HTERT RPE-1 (cell line): ENCODE data around the gene CHERP.
"Not testable (repeated sequence)": the region's sequence is repeated elsewhere in the genome, so short reads cannot be mapped to it uniquely, and the experiment has no call there.

Experiments used
- in situ Hi-C: fragments of 300-500 bp; cut with MboI; formaldehyde crosslinking; loops from 4 replicates; pipeline ENCODE4 v1.14.3; 2020; ENCODE audit warnings: low sequenced_read_pairs

Gene CHERP

DNA sequence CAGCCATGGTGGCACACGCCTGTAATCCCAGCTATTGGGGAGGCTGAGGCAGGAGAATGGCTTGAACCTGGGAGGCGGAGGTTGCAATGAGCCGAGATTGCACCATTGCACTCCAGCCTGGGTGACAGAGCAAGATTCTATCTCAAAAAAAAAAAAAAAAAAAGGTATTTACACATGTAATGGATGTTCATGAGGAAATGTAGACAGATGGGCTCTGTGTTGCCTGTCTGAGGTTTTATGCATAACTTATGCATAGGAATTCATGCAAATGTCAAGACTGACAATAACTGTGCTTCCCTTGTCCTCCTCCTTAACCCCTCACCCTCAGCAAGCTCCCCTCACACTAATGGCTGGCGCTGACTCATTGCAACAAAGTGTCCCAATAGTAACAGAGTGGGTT is 55.8 kb downstream of the CHERP start:
- in situ Hi-C loops = not testable (repeated sequence)

DNA sequence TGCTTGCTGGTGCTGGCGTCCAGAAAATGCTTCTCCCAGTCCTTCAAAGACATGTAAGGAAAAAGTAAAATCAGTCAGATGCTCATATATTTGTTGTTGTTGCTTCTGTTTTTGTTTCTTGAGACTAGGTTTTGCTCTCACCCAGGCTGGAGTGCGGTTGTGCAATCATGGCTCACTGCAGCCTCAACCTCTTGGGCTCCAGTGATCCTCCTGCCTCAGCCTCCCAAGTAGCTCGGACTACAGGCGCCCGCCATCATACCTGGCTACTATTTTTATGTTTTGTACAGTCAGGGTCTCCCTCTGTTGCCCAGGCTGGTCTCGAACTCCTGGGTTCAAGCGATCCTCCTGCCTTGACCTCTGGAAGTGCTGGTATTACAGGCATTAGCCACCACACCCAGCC is 59.5 kb downstream of the CHERP start:
- in situ Hi-C loops = no loop called here

DNA sequence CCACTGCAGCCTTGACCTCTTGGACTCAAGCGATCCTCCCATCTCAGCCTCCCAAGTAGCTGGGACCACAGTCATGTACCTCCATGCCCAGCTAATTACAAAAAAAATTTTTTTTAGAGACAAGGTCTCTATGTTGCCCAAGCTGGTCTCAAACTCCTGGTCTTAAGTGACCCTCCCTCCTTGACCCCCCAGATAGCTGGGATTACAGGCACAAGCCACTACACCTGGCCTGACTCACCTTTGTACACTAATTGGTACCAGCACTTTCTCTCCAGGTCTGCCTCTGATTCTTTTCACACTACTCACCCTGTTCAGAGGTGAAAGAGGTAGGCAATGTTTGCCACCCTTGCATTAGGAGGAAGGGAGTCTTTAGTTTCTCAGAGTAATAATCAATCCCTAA is 64.9 kb downstream of the CHERP start:
- in situ Hi-C loops = no loop called here

DNA sequence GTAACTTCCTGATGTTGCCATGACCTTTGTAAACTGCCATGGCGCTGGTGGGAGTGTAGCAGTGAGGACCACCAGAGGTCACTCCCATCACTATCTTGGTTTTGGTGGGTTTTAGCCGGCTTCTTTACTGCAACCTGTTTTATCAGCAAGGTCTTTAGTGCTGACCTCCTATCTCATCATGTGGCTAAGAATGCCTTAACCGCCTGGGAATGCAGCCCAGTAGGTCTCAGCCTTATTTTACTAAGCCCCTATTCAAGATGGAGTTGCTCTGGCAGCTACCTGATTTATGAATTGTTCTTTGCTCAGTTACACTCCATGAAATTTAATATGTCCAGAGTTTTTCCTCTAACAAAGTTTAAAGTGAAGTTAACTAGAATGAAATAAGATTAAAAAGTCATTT is 65.8 kb downstream of the CHERP start:
- in situ Hi-C loops = no loop called here

DNA sequence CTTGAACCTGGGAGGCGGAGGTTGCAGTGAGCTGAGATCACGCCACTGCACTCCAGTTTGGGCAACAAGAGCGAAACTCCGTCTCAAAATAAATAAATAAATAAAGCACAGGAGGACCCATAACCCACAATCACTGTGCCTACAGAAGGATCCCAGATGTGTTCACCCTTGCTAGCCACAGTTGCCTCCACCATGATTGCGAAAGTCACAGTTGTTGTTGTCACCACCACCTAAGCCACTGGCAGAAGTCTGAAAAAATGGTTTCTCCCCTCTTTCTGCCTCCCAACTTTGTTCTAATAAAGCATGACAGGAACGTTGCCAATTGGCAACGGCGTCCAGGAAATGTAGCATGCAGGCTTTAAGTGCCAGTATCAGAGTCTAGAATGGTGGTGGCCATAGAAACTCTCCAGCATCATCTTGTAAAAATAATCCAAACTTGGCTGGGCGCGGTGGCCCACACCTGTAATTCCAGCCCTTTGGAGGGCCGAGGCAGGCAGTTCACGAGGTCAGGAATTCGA is 68.3 kb downstream of the CHERP start:
- in situ Hi-C loops = no loop called here

DNA sequence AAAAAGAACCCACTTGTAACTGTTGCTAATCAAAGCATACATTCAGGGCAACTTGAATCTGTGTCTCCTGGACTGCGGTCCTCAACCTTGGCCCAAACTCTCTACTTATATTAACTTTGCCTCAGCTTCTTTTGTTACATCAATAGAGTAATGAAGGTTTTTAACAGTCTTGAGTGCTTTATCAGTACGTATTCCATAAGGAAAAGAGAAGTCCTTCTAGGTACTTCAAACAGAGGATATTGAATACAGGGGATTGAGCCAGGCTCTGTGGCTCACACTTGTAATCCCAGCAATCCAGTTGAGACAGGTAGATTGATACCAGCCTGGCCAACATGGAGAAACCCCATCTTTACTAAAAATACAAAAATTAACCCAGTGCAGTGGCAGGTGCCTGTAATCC is 69.2 kb downstream of the CHERP start:
- in situ Hi-C loops = no loop called here

DNA sequence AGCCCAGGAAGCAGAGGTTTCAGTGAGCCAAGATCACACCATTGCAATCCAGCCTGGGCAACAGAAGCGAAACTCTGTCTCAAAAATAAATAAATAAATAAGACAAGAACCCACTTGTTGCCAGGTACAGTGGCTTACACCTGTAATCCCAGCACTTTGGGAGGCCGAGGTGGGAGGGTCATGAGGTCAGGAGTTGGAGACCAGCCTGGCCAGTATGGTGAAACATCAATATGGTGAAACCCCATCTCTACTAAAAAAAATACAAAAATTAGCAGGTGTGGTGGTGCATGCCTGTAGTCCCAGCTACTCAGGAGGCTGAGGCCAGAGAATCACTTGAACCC is 69.7 kb downstream of the CHERP start:
- in situ Hi-C loops = not testable (repeated sequence)

DNA sequence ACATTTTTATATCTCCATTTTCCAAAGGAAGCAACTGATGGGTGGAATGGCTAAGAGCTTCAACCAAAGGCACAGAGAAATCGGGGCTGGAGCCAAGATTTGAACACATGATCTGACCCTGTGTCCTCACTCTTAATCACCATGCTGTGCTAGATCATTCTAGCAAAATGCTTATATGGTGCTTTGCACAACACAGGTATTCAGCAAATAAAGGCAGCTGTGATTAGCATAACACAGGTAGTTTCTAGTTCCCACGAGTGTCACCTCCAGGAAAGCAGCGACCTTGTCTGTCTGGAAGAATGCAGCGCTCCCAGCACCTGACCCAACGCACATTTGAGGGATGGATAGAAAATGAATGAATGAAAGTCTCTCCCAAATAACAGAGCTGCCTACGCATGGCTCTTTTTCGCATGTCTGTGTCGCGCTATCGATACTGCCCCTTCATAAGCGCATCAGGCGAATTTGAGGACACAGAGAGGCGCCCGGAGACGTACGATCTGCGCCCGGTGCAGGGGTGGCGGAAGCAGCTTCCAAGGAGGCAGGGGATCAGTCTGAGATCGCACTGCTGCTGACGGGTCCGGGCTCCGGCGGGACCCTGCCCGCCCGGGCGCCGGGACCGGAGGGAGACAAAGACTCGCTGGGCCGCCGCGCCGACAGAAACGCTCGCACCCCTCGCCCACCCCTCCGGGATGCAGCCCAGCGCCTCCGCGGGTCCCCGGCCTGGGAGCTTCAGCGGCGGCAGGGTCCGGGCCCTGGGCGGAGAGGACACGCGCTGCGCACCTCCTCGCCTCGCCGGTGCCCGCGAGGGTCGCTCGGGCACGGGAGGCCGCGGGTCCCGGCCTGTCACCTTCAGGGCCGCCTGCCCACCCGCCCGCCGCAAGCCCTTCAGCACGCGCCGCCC is 71.1 kb downstream of the CHERP start:
- in situ Hi-C loops = no loop called here

DNA sequence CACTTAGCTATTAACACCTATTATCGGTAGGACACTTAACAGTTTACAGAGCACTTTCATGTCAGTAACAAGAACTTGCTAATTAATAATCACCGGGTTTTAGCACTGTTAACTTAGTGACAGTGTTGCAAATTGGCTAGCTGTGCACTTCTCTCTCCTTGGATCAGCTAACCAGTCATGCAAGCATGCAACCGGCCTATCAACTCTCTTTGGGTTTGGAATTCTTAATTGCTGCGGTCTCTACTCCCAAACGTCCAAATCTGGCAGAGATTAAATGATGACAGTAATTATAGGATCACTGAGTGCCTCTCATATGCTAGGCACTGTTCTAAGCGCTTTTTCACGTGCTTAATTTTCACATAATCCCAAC is 71.7 kb downstream of the CHERP start:
- in situ Hi-C loops = no loop called here
